ENCODE measurements around the gene ENDOG. TPM values are rescaled to one million over a fixed set of nuclear protein-coding genes. Genes with fewer than 3 reads are reported as not detected.

Gene ENDOG
- total RNA-seq, 1 experiment from 2014 or later = 25.8 TPM

- TF ChIP-seq IRF1 (CRISPR knock-in tag; IDR thresholded peaks at IDR 0.05) (no peak; the same call in 1 of the 2 replicates), CDX4 (CRISPR knock-in tag; IDR thresholded peaks at IDR 0.05; ENCODE audit: borderline replicate concordance) (no peak), ZNF532 (CRISPR knock-in tag; IDR thresholded peaks at IDR 0.05; ENCODE audit: borderline replicate concordance) (no peak), FOXJ3 (CRISPR knock-in tag; IDR thresholded peaks at IDR 0.05; ENCODE audit: borderline replicate concordance) (no peak), ETV6 (CRISPR knock-in tag; IDR thresholded peaks at IDR 0.05) (peak; percentile 69), STAT6 (CRISPR knock-in tag; conservative IDR thresholded peaks at IDR 0.05; ENCODE audit: low read depth) (no peak), FOXP1 (CRISPR knock-in tag; IDR thresholded peaks at IDR 0.05; ENCODE audit: borderline replicate concordance) (peak; percentile 88), AFF4 (CRISPR knock-in tag; IDR thresholded peaks at IDR 0.05; ENCODE audit: borderline replicate concordance) (no peak), HMGA2 (CRISPR knock-in tag; IDR thresholded peaks at IDR 0.05) (no peak), MYBL2 (CRISPR knock-in tag; IDR thresholded peaks at IDR 0.05) (peak; percentile 76), SMAD4 (CRISPR knock-in tag; IDR thresholded peaks at IDR 0.05) (no peak), ZNF423 (CRISPR knock-in tag; IDR thresholded peaks at IDR 0.05) (peak; percentile 32; the same call in 1 of the 2 replicates), TEAD4 (CRISPR knock-in tag; IDR thresholded peaks at IDR 0.05) (0 out of 2 replicates have a peak, but pooled peaks have one; percentile 13), IRF2 (CRISPR knock-in tag; IDR thresholded peaks at IDR 0.05; ENCODE audit: borderline replicate concordance, low read depth) (no peak), ZNF512 (CRISPR knock-in tag; IDR thresholded peaks at IDR 0.05; ENCODE audit: borderline replicate concordance) (no peak), USF2 (CRISPR knock-in tag; IDR thresholded peaks at IDR 0.05) (no peak), CREM (CRISPR knock-in tag; IDR thresholded peaks at IDR 0.05) (peak; percentile 76; the same call in 1 of the 2 replicates), NFE2L1 (CRISPR knock-in tag; IDR thresholded peaks at IDR 0.05) (peak; percentile 77; the same call in 1 of the 2 replicates), ATF1 (CRISPR knock-in tag; IDR thresholded peaks at IDR 0.05) (0 out of 2 replicates have a peak, but pooled peaks have one; percentile 40), TEAD1 (CRISPR knock-in tag; IDR thresholded peaks at IDR 0.05) (peak; percentile 62), MAX (CRISPR knock-in tag; IDR thresholded peaks at IDR 0.05) (peak; percentile 92), ESRRA (CRISPR knock-in tag; IDR thresholded peaks at IDR 0.05; ENCODE audit: borderline replicate concordance) (no peak), OVOL2 (CRISPR knock-in tag; IDR thresholded peaks at IDR 0.05; ENCODE audit: borderline replicate concordance) (no peak)
These were observed 11.4 kb downstream of the ENDOG start, which contains the start of gene SPOUT1 (continued) for GRCh38 chr9:128829477-128830251.

All from WTC11 (cell line).